ENCODE measurements around the gene ETFDH.
"Not testable (repeated sequence)": the region's sequence is repeated elsewhere in the genome, so short reads cannot be mapped to it uniquely, and the experiment has no call there.

The ETFDH gene

GRCh38 chr4:158746537-158746936 lies 74.4 kb downstream of the ETFDH start:
- not testable (repeated sequence) for H2AK5ac ChIP-seq (ENCODE audit: low read length, severe bottlenecking); DNase-seq; H3K18ac ChIP-seq (ENCODE audit: low read depth in 1 of 2, low read length in 2 of 2); H2BK15ac ChIP-seq (ENCODE audit: low read depth, poor library complexity, severe bottlenecking); H4K91ac ChIP-seq (ENCODE audit: low read length); H3K9me3 ChIP-seq (ENCODE audit: control insufficient read depth, low read length); H3K9ac ChIP-seq (ENCODE audit: low read length); H3K4ac ChIP-seq (ENCODE audit: low read depth in 1 of 2, low read length in 2 of 2); H3K36me3 ChIP-seq (ENCODE audit: control insufficient read depth in 1 of 2, insufficient read depth in 2 of 2, low read depth in 1 of 2, low read length in 2 of 2); H3K4me2 ChIP-seq (ENCODE audit: low read length, poor library complexity, severe bottlenecking); H2BK120ac ChIP-seq (ENCODE audit: low read depth, low read length); H3K79me1 ChIP-seq (replicated peaks; ENCODE audit: low read length, poor library complexity, severe bottlenecking); H3K4me1 ChIP-seq (ENCODE audit: control insufficient read depth, insufficient read depth, low read depth, low read length); H4K8ac ChIP-seq (ENCODE audit: low read length); H2BK12ac ChIP-seq (ENCODE audit: low read length in 2 of 2); H3K14ac ChIP-seq (ENCODE audit: low read length in 2 of 2); H2BK5ac ChIP-seq (ENCODE audit: low read depth, low read length, poor library complexity, severe bottlenecking); H3K23ac ChIP-seq (ENCODE audit: low read length in 2 of 2); H3K27ac ChIP-seq (ENCODE audit: low read length, poor library complexity, severe bottlenecking); H3K4me3 ChIP-seq (ENCODE audit: insufficient read depth in 1 of 2, low read depth in 1 of 2, low read length in 2 of 2); H2AFZ ChIP-seq (ENCODE audit: low read depth, low read length); H3K27me3 ChIP-seq (ENCODE audit: control insufficient read depth in 1 of 2, insufficient read depth in 1 of 2, low read length in 2 of 2)
- 98% methylated on average over 22 of the region's 31 CpGs for WGBS

GRCh38 chr4:158750379-158750778 lies 78.3 kb downstream of the ETFDH start:
- DNase-seq: peak; percentile 78
- H2BK5ac ChIP-seq (ENCODE audit: low read depth, low read length, poor library complexity, severe bottlenecking): no peak overlapping the region

GRCh38 chr4:158754385-158755180 lies 82.5 kb downstream of the ETFDH start:
- 97% methylated on average over 5 of the region's 5 CpGs for WGBS
- no peaks in the 10 kb centered on the region for H3K4me1 ChIP-seq (ENCODE audit: control insufficient read depth, insufficient read depth, low read depth, low read length)
- no peak overlapping the region for H2AK5ac ChIP-seq (ENCODE audit: low read length, severe bottlenecking)
- H3K23ac ChIP-seq (ENCODE audit: low read length in 2 of 2): no peak overlapping the region
- no peak overlapping the region for H4K91ac ChIP-seq (ENCODE audit: low read length)
- H3K4ac ChIP-seq (ENCODE audit: low read depth in 1 of 2, low read length in 2 of 2): no peak overlapping the region
- no peak for DNase-seq
- H3K9me3 ChIP-seq (ENCODE audit: control insufficient read depth, low read length): no peaks in the 10 kb centered on the region
- no peak overlapping the region for H3K18ac ChIP-seq (ENCODE audit: low read depth in 1 of 2, low read length in 2 of 2)
- no peaks in the 10 kb centered on the region for H3K36me3 ChIP-seq (ENCODE audit: control insufficient read depth in 1 of 2, insufficient read depth in 2 of 2, low read depth in 1 of 2, low read length in 2 of 2)
- H2BK15ac ChIP-seq (ENCODE audit: low read depth, poor library complexity, severe bottlenecking): no peak overlapping the region
- H2AFZ ChIP-seq (ENCODE audit: low read depth, low read length): no peak overlapping the region
- no peak overlapping the region for H3K4me3 ChIP-seq (ENCODE audit: insufficient read depth in 1 of 2, low read depth in 1 of 2, low read length in 2 of 2)
- no peaks in the 10 kb centered on the region for H3K27me3 ChIP-seq (ENCODE audit: control insufficient read depth in 1 of 2, insufficient read depth in 1 of 2, low read length in 2 of 2)
- no peak overlapping the region for H2BK120ac ChIP-seq (ENCODE audit: low read depth, low read length)
- no peak overlapping the region for H3K14ac ChIP-seq (ENCODE audit: low read length in 2 of 2)
- H4K8ac ChIP-seq (ENCODE audit: low read length): no peak overlapping the region
- no peak overlapping the region for H2BK12ac ChIP-seq (ENCODE audit: low read length in 2 of 2)
- no peak overlapping the region for H2BK5ac ChIP-seq (ENCODE audit: low read depth, low read length, poor library complexity, severe bottlenecking)
- H3K79me1 ChIP-seq (replicated peaks; ENCODE audit: low read length, poor library complexity, severe bottlenecking): no peaks in the 10 kb centered on the region
- no peak overlapping the region for H3K9ac ChIP-seq (ENCODE audit: low read length)
- H3K27ac ChIP-seq (ENCODE audit: low read length, poor library complexity, severe bottlenecking): no peak overlapping the region
- H3K4me2 ChIP-seq (ENCODE audit: low read length, poor library complexity, severe bottlenecking): no peak overlapping the region

More at GRCh38 chr4:158750379-158750778, 78.3 kb downstream of the ETFDH start:
- no peak overlapping the region for H3K4me3 ChIP-seq (ENCODE audit: insufficient read depth in 1 of 2, low read depth in 1 of 2, low read length in 2 of 2)
- H3K79me1 ChIP-seq (replicated peaks; ENCODE audit: low read length, poor library complexity, severe bottlenecking): no peaks in the 10 kb centered on the region
- H2AFZ ChIP-seq (ENCODE audit: low read depth, low read length): no peak overlapping the region
- H3K36me3 ChIP-seq (ENCODE audit: control insufficient read depth in 1 of 2, insufficient read depth in 2 of 2, low read depth in 1 of 2, low read length in 2 of 2): no peaks in the 10 kb centered on the region
- no peak overlapping the region for H3K18ac ChIP-seq (ENCODE audit: low read depth in 1 of 2, low read length in 2 of 2)
- H2BK120ac ChIP-seq (ENCODE audit: low read depth, low read length): no peak overlapping the region
- H3K4me1 ChIP-seq (ENCODE audit: control insufficient read depth, insufficient read depth, low read depth, low read length): no peaks in the 10 kb centered on the region
- no peak overlapping the region for H3K14ac ChIP-seq (ENCODE audit: low read length in 2 of 2)
- peak overlapping the region; percentile 38 for H3K9ac ChIP-seq (ENCODE audit: low read length)
- no peaks in the 10 kb centered on the region for H3K9me3 ChIP-seq (ENCODE audit: control insufficient read depth, low read length)
- no peak overlapping the region for H3K4ac ChIP-seq (ENCODE audit: low read depth in 1 of 2, low read length in 2 of 2)
- H2AK5ac ChIP-seq (ENCODE audit: low read length, severe bottlenecking): no peak overlapping the region
- no peak overlapping the region for H3K27ac ChIP-seq (ENCODE audit: low read length, poor library complexity, severe bottlenecking)
- H4K91ac ChIP-seq (ENCODE audit: low read length): no peak overlapping the region
- no peak overlapping the region for H2BK12ac ChIP-seq (ENCODE audit: low read length in 2 of 2)
- no peak overlapping the region for H3K23ac ChIP-seq (ENCODE audit: low read length in 2 of 2)
- H2BK15ac ChIP-seq (ENCODE audit: low read depth, poor library complexity, severe bottlenecking): no peak overlapping the region
- H4K8ac ChIP-seq (ENCODE audit: low read length): no peak overlapping the region
- WGBS: no CpG with 5 or more reads among the region's 3 CpGs
- no peaks in the 10 kb centered on the region for H3K27me3 ChIP-seq (ENCODE audit: control insufficient read depth in 1 of 2, insufficient read depth in 1 of 2, low read length in 2 of 2)
- no peak overlapping the region for H3K4me2 ChIP-seq (ENCODE audit: low read length, poor library complexity, severe bottlenecking)

- H3K4ac ChIP-seq (ENCODE audit: low read depth in 1 of 2, low read length in 2 of 2); DNase-seq; H4K91ac ChIP-seq (ENCODE audit: low read length); H2BK12ac ChIP-seq (ENCODE audit: low read length in 2 of 2); H3K79me1 ChIP-seq (replicated peaks; ENCODE audit: low read length, poor library complexity, severe bottlenecking); H2BK15ac ChIP-seq (ENCODE audit: low read depth, poor library complexity, severe bottlenecking); H3K14ac ChIP-seq (ENCODE audit: low read length in 2 of 2); H3K27ac ChIP-seq (ENCODE audit: low read length, poor library complexity, severe bottlenecking); H2BK120ac ChIP-seq (ENCODE audit: low read depth, low read length); H3K9ac ChIP-seq (ENCODE audit: low read length); H3K27me3 ChIP-seq (ENCODE audit: control insufficient read depth in 1 of 2, insufficient read depth in 1 of 2, low read length in 2 of 2); H3K4me1 ChIP-seq (ENCODE audit: control insufficient read depth, insufficient read depth, low read depth, low read length); H3K36me3 ChIP-seq (ENCODE audit: control insufficient read depth in 1 of 2, insufficient read depth in 2 of 2, low read depth in 1 of 2, low read length in 2 of 2); H3K9me3 ChIP-seq (ENCODE audit: control insufficient read depth, low read length); H4K8ac ChIP-seq (ENCODE audit: low read length); H3K23ac ChIP-seq (ENCODE audit: low read length in 2 of 2); H2AK5ac ChIP-seq (ENCODE audit: low read length, severe bottlenecking); H3K4me3 ChIP-seq (ENCODE audit: insufficient read depth in 1 of 2, low read depth in 1 of 2, low read length in 2 of 2); H3K4me2 ChIP-seq (ENCODE audit: low read length, poor library complexity, severe bottlenecking); H3K18ac ChIP-seq (ENCODE audit: low read depth in 1 of 2, low read length in 2 of 2); H2AFZ ChIP-seq (ENCODE audit: low read depth, low read length): not testable (repeated sequence)
- WGBS: 99% methylated on average over 5 of the region's 7 CpGs
- peak overlapping the region; percentile 44 for H2BK5ac ChIP-seq (ENCODE audit: low read depth, low read length, poor library complexity, severe bottlenecking)
Measured at GRCh38 chr4:158755819-158756218, 83.7 kb downstream of the ETFDH start.
